HG03095 (cell line): ENCODE results near the gene GABRG3.
"Not testable (repeated sequence)": the region's sequence is repeated elsewhere in the genome, so short reads cannot be mapped to it uniquely, and the experiment has no call there.

Experiments used
- ATAC-seq: cut with Tn5 transposase; IDR thresholded peaks from one replicate; pipeline ENCODE4 v1.9.1; 2021; ENCODE audit warnings: moderate library complexity; ENCODE audit not compliant: unreplicated experiment

The GABRG3 gene

GRCh38 chr15:27172821-27173220 lies 201.8 kb downstream of the GABRG3 start:
- ATAC-seq = no peak

- no peak for ATAC-seq
These were observed 204.6 kb downstream of the GABRG3 start for GRCh38 chr15:27175472-27176153.

GRCh38 chr15:27176785-27177406 lies 205.9 kb downstream of the GABRG3 start:
- ATAC-seq = no peak

- ATAC-seq = no peak
These were observed 208.8 kb downstream of the GABRG3 start for GRCh38 chr15:27179789-27180188.

GRCh38 chr15:27182561-27183110 lies 211.7 kb downstream of the GABRG3 start:
- ATAC-seq = no peak

- no peak for ATAC-seq
These were observed 212.2 kb downstream of the GABRG3 start for GRCh38 chr15:27183201-27183600.

- not testable (repeated sequence) for ATAC-seq
These were observed 220.5 kb downstream of the GABRG3 start for GRCh38 chr15:27191515-27191914.

GRCh38 chr15:27196691-27197090 lies 225.7 kb downstream of the GABRG3 start:
- no peak for ATAC-seq

- ATAC-seq = no peak
These were observed 230.4 kb downstream of the GABRG3 start for GRCh38 chr15:27201425-27201824.

- ATAC-seq = no peak
These were observed 239.2 kb downstream of the GABRG3 start for GRCh38 chr15:27210176-27210575.

- ATAC-seq = no peak
These were observed 243.1 kb downstream of the GABRG3 start for GRCh38 chr15:27214032-27214431.

GRCh38 chr15:27214961-27215360 lies 244.0 kb downstream of the GABRG3 start:
- no peak for ATAC-seq

GRCh38 chr15:27218426-27218825 lies 247.4 kb downstream of the GABRG3 start:
- ATAC-seq = no peak

GRCh38 chr15:27219636-27220035 lies 248.7 kb downstream of the GABRG3 start:
- no peak for ATAC-seq

GRCh38 chr15:27220199-27220598 lies 249.2 kb downstream of the GABRG3 start:
- no peak for ATAC-seq

GRCh38 chr15:27222479-27222878 lies 251.5 kb downstream of the GABRG3 start:
- ATAC-seq = no peak

GRCh38 chr15:27223179-27223578 lies 252.2 kb downstream of the GABRG3 start:
- no peak for ATAC-seq

- no peak for ATAC-seq
These were observed 260.8 kb downstream of the GABRG3 start for GRCh38 chr15:27231811-27232210.

- no peak for ATAC-seq
These were observed 261.9 kb downstream of the GABRG3 start for GRCh38 chr15:27232876-27233275.

GRCh38 chr15:27234593-27234992 lies 263.6 kb downstream of the GABRG3 start:
- no peak for ATAC-seq

GRCh38 chr15:27235161-27235560 lies 264.2 kb downstream of the GABRG3 start:
- no peak for ATAC-seq

GRCh38 chr15:27235681-27236080 lies 264.7 kb downstream of the GABRG3 start:
- ATAC-seq = no peak
